ENCODE results near the gene HOXD4. TPM values are rescaled to one million over a fixed set of nuclear protein-coding genes. Genes with fewer than 3 reads are reported as not detected.

The HOXD4 gene
- total and polyA plus RNA-seq, 7 donors = 0.60 to 8.0 (median 3.8) TPM; not detected in 1

GRCh38 chr2:176124110-176124946 is 27.0 kb upstream of the HOXD4 start:
- intact Hi-C loops (cut with DNase I) = no loop called here
- H3K9me3 ChIP-seq = no peaks in the 10 kb centered on the region
- H3K27ac ChIP-seq = no peak overlapping the region
- peak; percentile 60 for DNase-seq
- H3K4me1 ChIP-seq = peaks cover 0 to 29% (median 16%) of the 10 kb centered on the region in 4 donors
- H3K27me3 ChIP-seq = peaks cover 0 to 55% (median 21%) of the 10 kb centered on the region in 3 donors
- no peak for TF ChIP-seq EP300 (IDR thresholded peaks at IDR 0.05)
- TF ChIP-seq CTCF (IDR thresholded peaks at IDR 0.05) = no peak
- no peak for TF ChIP-seq POLR2AphosphoS5 (IDR thresholded peaks at IDR 0.05)
- no peak for TF ChIP-seq POLR2A (IDR thresholded peaks at IDR 0.05)
- H3K36me3 ChIP-seq = peaks cover 0 to 12% (median 0%) of the 10 kb centered on the region in 4 donors
- WGBS, 2 donors = 47 to 66% methylated on average over 34 of the region's 34 CpGs
- H3K4me3 ChIP-seq = no peak overlapping the region

- Histone ChIP-seq H3K9me3 (no peaks in the 10 kb centered on the region), H3K4me1 (peaks cover 0 to 34% (median 21%) of the 10 kb centered on the region in 4 donors), H3K36me3 (peaks cover 0 to 12% (median 0%) of the 10 kb centered on the region in 4 donors), H3K4me3 (no peak overlapping the region), H3K27me3 (peaks cover 2 to 55% (median 25%) of the 10 kb centered on the region in 3 donors), H3K27ac (no peak overlapping the region)
- intact Hi-C loops (cut with DNase I) = no loop called here
- WGBS, 2 donors = 45 to 55% methylated on average over 9 of the region's 9 CpGs
- TF ChIP-seq EP300 (IDR thresholded peaks at IDR 0.05) (no peak), CTCF (IDR thresholded peaks at IDR 0.05) (no peak), POLR2AphosphoS5 (IDR thresholded peaks at IDR 0.05) (no peak), POLR2A (IDR thresholded peaks at IDR 0.05) (no peak)
- peak; percentile 56 for DNase-seq
These were observed 26.2 kb upstream of the HOXD4 start for GRCh38 chr2:176124947-176125771.

GRCh38 chr2:176125772-176126054 is 25.6 kb upstream of the HOXD4 start:
- TF ChIP-seq CTCF (IDR thresholded peaks at IDR 0.05) = no peak
- TF ChIP-seq POLR2A (IDR thresholded peaks at IDR 0.05) = no peak
- TF ChIP-seq POLR2AphosphoS5 (IDR thresholded peaks at IDR 0.05) = no peak
- TF ChIP-seq EP300 (IDR thresholded peaks at IDR 0.05) = no peak
- DNase-seq = no peak
- Histone ChIP-seq H3K4me3 (no peak overlapping the region), H3K27ac (no peak overlapping the region), H3K27me3 (peaks cover 7 to 55% (median 31%) of the 10 kb centered on the region in 3 donors), H3K4me1 (peaks cover 0 to 40% (median 26%) of the 10 kb centered on the region in 4 donors), H3K36me3 (peaks cover 0 to 12% (median 0%) of the 10 kb centered on the region in 4 donors), H3K9me3 (no peaks in the 10 kb centered on the region)
- 11 to 29% methylated on average over 6 of the region's 6 CpGs for WGBS, 2 donors
- intact Hi-C loops (cut with DNase I) = no loop called here

- TF ChIP-seq CTCF (IDR thresholded peaks at IDR 0.05) (peak; percentile 56 to 90 (median 76)), POLR2A (IDR thresholded peaks at IDR 0.05) (no peak), EP300 (IDR thresholded peaks at IDR 0.05) (no peak), POLR2AphosphoS5 (IDR thresholded peaks at IDR 0.05) (peak in 1 of 4 donors; percentile 9)
- peaks cover 0 to 44% (median 35%) of the 10 kb centered on the region in 4 donors for H3K4me1 ChIP-seq
- peaks cover 8 to 59% (median 45%) of the 10 kb centered on the region in 3 donors for H3K27me3 ChIP-seq
- 6 to 7% methylated on average over 13 of the region's 13 CpGs for WGBS, 2 donors
- intact Hi-C loops (cut with DNase I) = no loop called here
- DNase-seq = peak; percentile 83
- no peak overlapping the region for H3K4me3 ChIP-seq
- H3K9me3 ChIP-seq = no peaks in the 10 kb centered on the region
- peaks cover 0 to 11% (median 0%) of the 10 kb centered on the region in 4 donors for H3K36me3 ChIP-seq
- peak overlapping the region in 1 of 4 donors; percentile 8 for H3K27ac ChIP-seq
These were observed 24.2 kb upstream of the HOXD4 start for GRCh38 chr2:176126929-176127773.

Data from sigmoid colon (tissue), 7 donors.